Hepatocyte (in vitro differentiated cells): ENCODE results near the gene FOXN4. TPM values are rescaled to one million over a fixed set of nuclear protein-coding genes. Genes with fewer than 3 reads are reported as not detected.

Source experiments
- DNase-seq: peaks from one replicate; pipeline ENCODE4 v3.0.0-alpha.2; 2016; ENCODE audit warnings: low spot score
- H2AFZ ChIP-seq: fragments of 200-600 bp; sonication (generic); 2 replicates; pipeline ENCODE4 v1.6.0; 2016; ENCODE audit warnings: antibody characterized with exemption, mild to moderate bottlenecking
- H3K27ac ChIP-seq: fragments of 200-600 bp; sonication (generic); 2 replicates; pipeline ENCODE4 v1.5.1; 2016; ENCODE audit warnings: mild to moderate bottlenecking
- H3K27me3 ChIP-seq: fragments of 200-600 bp; sonication (generic); 2 replicates; pipeline ENCODE4 v1.6.1; 2016
- H3K36me3 ChIP-seq: fragments of 200-600 bp; sonication (generic); replicated peaks from 2 replicates; pipeline ENCODE4 v1.5.1; 2016; ENCODE audit warnings: low read depth; ENCODE audit not compliant: insufficient read depth
- H3K4me1 ChIP-seq: fragments of 200-600 bp; sonication (generic); 2 replicates; pipeline ENCODE4 v1.5.1; 2016; ENCODE audit warnings: mild to moderate bottlenecking, moderate library complexity; ENCODE audit not compliant: insufficient read depth
- H3K4me2 ChIP-seq: fragments of 200-600 bp; sonication (generic); 2 replicates; pipeline ENCODE4 v1.6.0; 2016
- H3K4me3 ChIP-seq: fragments of 200-600 bp; sonication (generic); 2 replicates; pipeline ENCODE4 v1.5.1; 2016; ENCODE audit warnings: mild to moderate bottlenecking
- H3K79me2 ChIP-seq: fragments of 200-600 bp; sonication (generic); 2 replicates; pipeline ENCODE4 v1.6.0; 2017; ENCODE audit warnings: mild to moderate bottlenecking
- H3K9me2 ChIP-seq: fragments of 200-600 bp; sonication (generic); replicated peaks from 2 replicates; pipeline ENCODE4 v1.6.0; 2017; ENCODE audit warnings: mild to moderate bottlenecking; ENCODE audit not compliant: insufficient read depth
- H3K9me3 ChIP-seq: fragments of 200-600 bp; sonication (generic); 2 replicates; pipeline ENCODE4 v1.5.1; 2016; ENCODE audit warnings: low read depth, mild to moderate bottlenecking
- H4K20me1 ChIP-seq: fragments of 200-600 bp; sonication (generic); 2 replicates; pipeline ENCODE4 v1.6.0; 2016; ENCODE audit warnings: mild to moderate bottlenecking; ENCODE audit not compliant: insufficient read depth, poor library complexity, severe bottlenecking
- EZH2 ChIP-seq: fragments of 200-600 bp; sonication (generic); IDR thresholded peaks from 2 replicates; pipeline ENCODE4 v1.6.1; 2016; ENCODE audit warnings: antibody characterized with exemption, mild to moderate bottlenecking, borderline replicate concordance
- EZH2phosphoT487 ChIP-seq: fragments of 200-600 bp; sonication (generic); IDR thresholded peaks from one replicate; pipeline ENCODE4 v1.6.1; 2018; ENCODE audit warnings: antibody characterized with exemption, mild to moderate bottlenecking, low read depth, moderate library complexity; ENCODE audit not compliant: unreplicated experiment, severe bottlenecking
- WGBS: methylation state at CpG from one replicate; pipeline ENCODE4 v1.1.6; 2016; ENCODE audit warnings: low lambda C conversion rate; ENCODE audit errors: missing lambda C conversion rate; 5-methylcytosine and 5-hydroxymethylcytosine counted together
- polyA plus RNA-seq: library from polyadenylated mRNA; unstranded; fragments of >200 nt; fragmentation: Nextera tagmentation; extraction: Ambion mirVana; gene quantifications from 2 replicates; pipeline ENCODE4 v1.2.1, GENCODE V29; 2016
- total RNA-seq: library from RNA; depleted of rRNA; stranded (reverse); fragments of >200 nt; gene quantifications from 2 replicates; pipeline ENCODE4 v1.2.3, GENCODE V29; 2014
- TF ChIP-seq, protein P1 (sequence below): fragments of 200-600 bp; sonication (generic); IDR thresholded peaks from 2 replicates; pipeline ENCODE4 v1.5.1; 2016; ENCODE audit warnings: antibody characterized with exemption, mild to moderate bottlenecking; ENCODE audit not compliant: poor library complexity

The FOXN4 gene
- total and polyA plus RNA-seq, 2 experiments from 2014 or later: not detected

- H2AFZ ChIP-seq: no peak overlapping the region
- no peak overlapping the region for H3K27ac ChIP-seq
- H3K9me2 ChIP-seq: no peaks in the 10 kb centered on the region
- no peaks in the 10 kb centered on the region for H3K36me3 ChIP-seq
- no peaks in the 10 kb centered on the region for H3K9me3 ChIP-seq
- H3K79me2 ChIP-seq: no peaks in the 10 kb centered on the region
- H3K4me2 ChIP-seq: no peak overlapping the region
- DNase-seq: peak; percentile 88
- H3K4me3 ChIP-seq: no peak overlapping the region
- no peaks in the 10 kb centered on the region for H4K20me1 ChIP-seq
- WGBS: 38% methylated on average over 23 of the region's 23 CpGs
- H3K27me3 ChIP-seq: no peaks in the 10 kb centered on the region
- TF ChIP-seq EZH2phosphoT487: no peak
- TF ChIP-seq, protein P1, sequence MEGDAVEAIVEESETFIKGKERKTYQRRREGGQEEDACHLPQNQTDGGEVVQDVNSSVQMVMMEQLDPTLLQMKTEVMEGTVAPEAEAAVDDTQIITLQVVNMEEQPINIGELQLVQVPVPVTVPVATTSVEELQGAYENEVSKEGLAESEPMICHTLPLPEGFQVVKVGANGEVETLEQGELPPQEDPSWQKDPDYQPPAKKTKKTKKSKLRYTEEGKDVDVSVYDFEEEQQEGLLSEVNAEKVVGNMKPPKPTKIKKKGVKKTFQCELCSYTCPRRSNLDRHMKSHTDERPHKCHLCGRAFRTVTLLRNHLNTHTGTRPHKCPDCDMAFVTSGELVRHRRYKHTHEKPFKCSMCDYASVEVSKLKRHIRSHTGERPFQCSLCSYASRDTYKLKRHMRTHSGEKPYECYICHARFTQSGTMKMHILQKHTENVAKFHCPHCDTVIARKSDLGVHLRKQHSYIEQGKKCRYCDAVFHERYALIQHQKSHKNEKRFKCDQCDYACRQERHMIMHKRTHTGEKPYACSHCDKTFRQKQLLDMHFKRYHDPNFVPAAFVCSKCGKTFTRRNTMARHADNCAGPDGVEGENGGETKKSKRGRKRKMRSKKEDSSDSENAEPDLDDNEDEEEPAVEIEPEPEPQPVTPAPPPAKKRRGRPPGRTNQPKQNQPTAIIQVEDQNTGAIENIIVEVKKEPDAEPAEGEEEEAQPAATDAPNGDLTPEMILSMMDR: peak; percentile 81
- H3K4me1 ChIP-seq: no peaks in the 10 kb centered on the region
Observed at GRCh38 chr12:109264095-109264942, 44.8 kb downstream of the FOXN4 start.

DNA sequence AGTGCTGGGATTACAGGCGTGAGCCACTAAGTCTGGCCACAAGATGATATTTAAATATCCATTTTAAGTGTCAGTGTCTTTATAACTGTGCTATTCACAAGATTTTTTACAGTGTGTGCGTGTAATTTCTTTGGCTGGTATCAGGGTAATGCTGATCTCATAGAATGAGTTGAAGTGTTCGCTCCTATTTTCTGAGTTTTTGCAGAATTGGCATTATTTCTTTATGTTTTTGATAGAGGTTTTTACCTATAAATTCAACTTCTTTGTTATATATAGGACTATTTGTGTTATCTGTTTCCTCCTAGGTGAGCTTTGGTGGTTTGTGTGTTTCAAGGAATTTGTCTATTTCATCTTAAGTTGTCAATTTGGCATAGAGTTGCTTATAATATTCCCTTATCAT, 45.6 kb downstream of the FOXN4 start:
- Histone ChIP-seq H3K27ac (no peak overlapping the region), H3K4me1 (no peaks in the 10 kb centered on the region), H4K20me1 (no peaks in the 10 kb centered on the region), H3K4me3 (no peak overlapping the region), H3K9me3 (no peaks in the 10 kb centered on the region), H3K9me2 (no peaks in the 10 kb centered on the region), H3K4me2 (no peak overlapping the region), H3K79me2 (no peaks in the 10 kb centered on the region), H2AFZ (no peak overlapping the region), H3K36me3 (no peaks in the 10 kb centered on the region), H3K27me3 (no peaks in the 10 kb centered on the region)
- TF ChIP-seq EZH2 (no peak), EZH2phosphoT487 (no peak)
- 99% methylated on average over 3 of the region's 3 CpGs for WGBS
- DNase-seq: no peak

DNA sequence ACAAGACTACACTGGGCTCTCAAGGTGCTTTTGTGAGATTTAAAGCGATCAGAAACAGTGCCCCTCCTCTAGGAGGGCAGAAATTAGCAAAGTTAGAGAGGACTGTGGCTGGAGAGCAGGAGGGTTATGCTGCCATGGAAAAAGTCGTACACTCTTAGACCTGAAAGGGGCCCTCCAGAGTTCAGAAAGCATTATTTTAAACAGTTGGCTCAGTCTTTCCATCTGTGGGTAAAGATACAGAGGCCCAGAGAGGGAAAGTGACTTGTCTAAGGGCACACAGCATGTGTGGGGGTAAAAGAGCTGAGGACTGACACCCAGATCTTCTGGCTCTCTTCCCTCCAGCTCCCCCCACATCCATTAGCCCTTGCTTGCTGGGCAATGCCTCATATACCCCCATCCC, 47.1 kb downstream of the FOXN4 start:
- Histone ChIP-seq H3K79me2 (no peaks in the 10 kb centered on the region), H3K27ac (no peak overlapping the region), H3K9me2 (no peaks in the 10 kb centered on the region), H3K36me3 (no peaks in the 10 kb centered on the region), H3K4me2 (no peak overlapping the region), H4K20me1 (no peaks in the 10 kb centered on the region), H3K27me3 (no peaks in the 10 kb centered on the region), H2AFZ (no peak overlapping the region), H3K9me3 (no peaks in the 10 kb centered on the region), H3K4me3 (no peak overlapping the region), H3K4me1 (no peaks in the 10 kb centered on the region)
- WGBS: 90% methylated on average over 2 of the region's 2 CpGs
- TF ChIP-seq, protein P1: no peak
- TF ChIP-seq EZH2phosphoT487 (no peak), EZH2 (no peak)
- DNase-seq: no peak

GRCh38 chr12:109261087-109261486, 48.0 kb downstream of the FOXN4 start:
- H3K4me2 ChIP-seq: no peak overlapping the region
- TF ChIP-seq EZH2 (no peak), EZH2phosphoT487 (no peak)
- TF ChIP-seq, protein P1: no peak
- no peak overlapping the region for H3K4me3 ChIP-seq
- H3K4me1 ChIP-seq: no peaks in the 10 kb centered on the region
- no peak for DNase-seq
- H3K9me3 ChIP-seq: no peaks in the 10 kb centered on the region
- H3K27me3 ChIP-seq: no peaks in the 10 kb centered on the region
- no peak overlapping the region for H3K27ac ChIP-seq
- no peaks in the 10 kb centered on the region for H4K20me1 ChIP-seq
- no peaks in the 10 kb centered on the region for H3K9me2 ChIP-seq
- no peaks in the 10 kb centered on the region for H3K79me2 ChIP-seq
- no peak overlapping the region for H2AFZ ChIP-seq
- no peaks in the 10 kb centered on the region for H3K36me3 ChIP-seq
- 96% methylated on average over 1 of the region's 1 CpG for WGBS
